ENCODE data around the gene SLC6A2.
A peak's percentile ranks its signal among the peaks of the same experiment; 100 is the strongest.

Gene SLC6A2

GRCh38 chr16:55678161-55678821, 22.5 kb downstream of the SLC6A2 start:
- no peak for DNase-seq

- no peak for DNase-seq
Observed at GRCh38 chr16:55682086-55682485, 26.3 kb downstream of the SLC6A2 start.

GRCh38 chr16:55685973-55686372, 30.2 kb downstream of the SLC6A2 start:
- no peak for DNase-seq

- no peak for DNase-seq
Observed at GRCh38 chr16:55686671-55687070, 30.9 kb downstream of the SLC6A2 start.

- no peak for DNase-seq
Observed at GRCh38 chr16:55687802-55688201, 32.0 kb downstream of the SLC6A2 start.

GRCh38 chr16:55690841-55691240, 35.1 kb downstream of the SLC6A2 start:
- DNase-seq: no peak

GRCh38 chr16:55691771-55692170, 36.0 kb downstream of the SLC6A2 start:
- DNase-seq: no peak

- no peak for DNase-seq
Observed at GRCh38 chr16:55695595-55695994, 39.8 kb downstream of the SLC6A2 start.

GRCh38 chr16:55697867-55698266, 42.1 kb downstream of the SLC6A2 start:
- DNase-seq: no peak

- DNase-seq: no peak
Observed at GRCh38 chr16:55698331-55698730, 42.5 kb downstream of the SLC6A2 start.

GRCh38 chr16:55698946-55699345, 43.2 kb downstream of the SLC6A2 start:
- DNase-seq: no peak

- DNase-seq: no peak
Observed at GRCh38 chr16:55699616-55700015, 43.8 kb downstream of the SLC6A2 start.

GRCh38 chr16:55700067-55700466, 44.3 kb downstream of the SLC6A2 start:
- DNase-seq: no peak

- DNase-seq: no peak
Observed at GRCh38 chr16:55700961-55701360, 45.2 kb downstream of the SLC6A2 start.

- peak; percentile 31 for DNase-seq
Observed at GRCh38 chr16:55701442-55702319, 45.9 kb downstream of the SLC6A2 start.

- DNase-seq: no peak
Observed at GRCh38 chr16:55703003-55704001, 47.5 kb downstream of the SLC6A2 start.

- no peak for DNase-seq
Observed at GRCh38 chr16:55706739-55707384, 51.1 kb downstream of the SLC6A2 start.

GRCh38 chr16:55709801-55710200, 54.0 kb downstream of the SLC6A2 start:
- no peak for DNase-seq

GRCh38 chr16:55710466-55710865, 54.7 kb downstream of the SLC6A2 start:
- no peak for DNase-seq

GRCh38 chr16:55711959-55712876, 56.4 kb downstream of the SLC6A2 start:
- peak; percentile 61 for DNase-seq

- DNase-seq: no peak
Observed at GRCh38 chr16:55713103-55713502, 57.3 kb downstream of the SLC6A2 start.
